Putamen (tissue), 1 donor: ENCODE measurements around the gene CLK1.
A peak's percentile ranks its signal among the peaks of the same experiment; 100 is the strongest.

Experiments
- DNase-seq: peaks from one replicate; pipeline ENCODE4 v3.0.0-alpha.2; 2016; ENCODE audit warnings: low spot score

CLK1 gene

DNA sequence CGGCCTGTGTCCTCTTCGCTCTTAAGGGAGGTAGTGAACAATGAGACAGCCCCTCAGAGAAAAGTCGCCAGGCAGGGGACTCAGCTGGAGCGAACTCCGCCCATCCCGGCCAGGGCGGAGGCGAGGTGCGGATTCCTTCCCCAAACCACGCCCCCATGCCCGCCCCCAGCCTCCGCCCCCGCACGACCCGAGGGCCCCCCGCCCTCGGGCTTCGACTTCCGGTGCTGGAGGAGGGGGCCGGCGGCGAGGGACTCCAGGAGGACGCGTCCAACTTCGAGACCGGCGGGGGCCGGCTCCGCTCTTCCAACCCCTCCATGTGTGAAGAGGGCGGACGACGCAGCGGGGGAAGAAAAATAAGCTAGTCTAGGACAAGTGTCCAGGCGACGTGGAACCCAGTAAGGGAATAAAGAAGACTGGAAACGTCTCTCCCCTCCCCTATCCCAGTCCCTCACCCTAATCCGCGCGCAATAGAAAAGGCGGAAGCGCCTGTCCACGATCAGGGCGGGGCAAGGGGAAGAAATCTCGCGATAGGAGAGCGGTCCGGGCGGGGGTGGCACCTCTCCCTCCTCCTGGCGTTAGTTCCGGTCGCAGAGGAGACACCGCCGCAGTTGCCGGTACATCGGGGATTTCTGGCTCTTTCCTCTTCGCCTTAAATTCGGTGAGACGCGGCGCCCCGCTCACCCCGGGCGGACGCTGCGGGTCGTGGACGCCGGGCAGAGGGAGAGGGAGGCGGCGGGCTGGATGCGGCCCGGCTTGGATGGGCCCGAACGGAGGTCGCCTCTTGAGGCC lies 52.9 kb downstream of the CLK1 start, which contains the start of gene BZW1:
BZW1 (plus strand) TSS at position 578 of the 789 bp plus-strand sequence. CDS start 1,308 bp downstream, outside the sequence.
- DNase-seq: peak; percentile 97

DNA sequence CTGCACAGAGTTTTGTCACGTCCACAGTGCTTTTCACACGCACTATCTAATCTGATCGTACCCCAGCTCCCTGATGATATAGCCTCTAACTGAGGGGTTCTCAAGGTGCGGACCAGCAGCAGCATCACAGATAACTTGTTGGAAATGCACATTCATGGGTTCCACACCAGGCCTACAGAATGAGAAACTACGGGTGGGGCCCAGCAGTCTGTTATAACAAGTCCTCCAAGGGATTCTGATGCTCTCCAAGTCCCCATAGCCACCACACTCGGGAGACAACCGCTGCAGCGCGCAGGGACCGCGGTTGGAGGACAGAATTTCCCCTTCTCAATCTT lies 53.5 kb downstream of the CLK1 start:
- no peak for DNase-seq

DNA sequence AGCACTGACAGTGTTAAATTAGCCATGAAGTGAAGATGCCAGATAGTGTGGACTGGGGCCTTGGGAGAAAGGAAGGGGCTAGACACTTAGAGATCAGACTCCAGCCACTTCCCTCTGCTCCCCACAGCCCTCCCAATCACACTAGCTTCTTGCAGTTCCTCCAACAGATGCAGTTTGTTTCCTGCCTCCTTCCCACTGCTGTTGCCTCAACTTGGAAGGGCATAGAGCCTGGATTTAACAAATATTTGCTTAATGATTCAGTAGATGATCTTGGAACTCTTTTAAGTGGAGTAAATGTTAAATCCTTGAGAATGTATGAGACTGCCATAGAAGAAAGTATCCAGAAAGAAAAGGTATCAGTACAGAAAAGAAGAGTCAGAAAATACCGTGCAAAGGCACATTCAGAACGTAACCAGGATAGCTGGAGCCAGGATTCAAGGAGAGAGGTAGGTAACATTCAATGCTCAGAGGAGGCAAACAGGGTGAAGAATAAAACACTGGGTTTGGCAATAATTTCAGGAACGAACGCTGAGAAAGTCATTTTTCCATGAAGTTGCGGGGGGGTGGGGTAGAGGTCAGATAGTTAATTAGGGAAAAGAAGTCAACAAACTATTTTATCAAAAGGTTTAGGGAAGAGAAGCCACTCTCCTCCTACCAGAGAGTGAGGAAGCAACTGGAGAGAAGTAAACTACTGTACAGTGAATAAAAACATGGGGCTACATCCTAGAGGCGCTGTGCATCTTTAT lies 54.0 kb downstream of the CLK1 start:
- DNase-seq: peak; percentile 8

DNA sequence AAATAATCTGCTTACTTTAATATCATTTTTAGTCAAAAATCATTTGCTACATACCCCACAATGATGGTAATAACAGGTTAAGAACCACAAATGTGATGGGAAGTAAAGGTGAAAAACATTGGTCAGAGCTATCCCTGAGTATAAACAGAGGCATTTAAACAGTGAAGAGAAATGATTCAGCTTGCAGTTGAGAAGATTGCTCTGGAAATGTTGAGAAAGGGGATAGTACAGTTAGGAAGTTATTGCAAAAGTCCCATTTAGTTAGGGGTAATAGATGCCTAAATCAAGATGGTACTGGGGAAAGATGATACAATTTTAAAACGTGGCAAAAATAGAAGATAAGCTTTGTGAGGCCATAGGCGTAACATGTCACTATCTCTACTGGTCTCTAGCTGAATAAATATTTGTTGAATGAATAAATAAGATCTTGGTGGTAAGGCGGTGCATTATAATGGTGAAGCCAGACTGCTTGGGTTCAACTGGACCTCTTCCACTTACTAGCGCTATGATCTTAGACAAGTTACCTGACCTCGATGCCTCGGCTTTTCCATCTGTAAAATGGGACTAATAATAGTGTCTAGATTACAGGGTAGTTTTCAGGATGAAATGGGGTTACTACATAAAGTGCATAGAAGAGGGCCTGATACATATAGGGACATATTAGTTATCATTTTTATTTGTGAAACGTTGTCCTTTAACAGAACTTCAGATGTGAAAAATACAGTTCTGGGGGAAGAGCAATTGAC lies 54.8 kb downstream of the CLK1 start:
- no peak for DNase-seq
